C4-2B (cell line): ENCODE data around the gene LIPA.

Source experiments
- CTCF ChIP-seq: fragments of 450-650 bp; conservative IDR thresholded peaks from 2 replicates; pipeline ENCODE4 v1.5.1; 2017; ENCODE audit warnings: mild to moderate bottlenecking
- ZFX ChIP-seq: fragments of 450-650 bp; IDR thresholded peaks from 2 replicates; pipeline ENCODE4 v1.6.1; 2017

GRCh38 chr10:89217057-89217990, 34.3 kb downstream of the LIPA start:
- TF ChIP-seq CTCF, result peak; percentile 85
- TF ChIP-seq ZFX, result no peak
